ENCODE data around the gene CD36.

The CD36 gene

GRCh38 chr7:80708123-80708522, 69.7 kb downstream of the CD36 start:
- DNase-seq: no peak

GRCh38 chr7:80711531-80711930, 73.1 kb downstream of the CD36 start:
- no peak for DNase-seq

GRCh38 chr7:80719261-80719660, 80.8 kb downstream of the CD36 start:
- no peak for DNase-seq

GRCh38 chr7:80720146-80720545, 81.7 kb downstream of the CD36 start:
- DNase-seq: no peak

GRCh38 chr7:80721883-80722615, 83.6 kb downstream of the CD36 start:
- DNase-seq: no peak

- DNase-seq: no peak
Measured at GRCh38 chr7:80722616-80723195, 84.3 kb downstream of the CD36 start.

- DNase-seq: no peak
Measured at GRCh38 chr7:80724249-80724871, 85.9 kb downstream of the CD36 start.

- DNase-seq: no peak
Measured at GRCh38 chr7:80725181-80725611, 86.8 kb downstream of the CD36 start.
